ENCODE results near the gene STRN.
A peak's percentile ranks its signal among the peaks of the same experiment; 100 is the strongest.

The STRN gene

DNA sequence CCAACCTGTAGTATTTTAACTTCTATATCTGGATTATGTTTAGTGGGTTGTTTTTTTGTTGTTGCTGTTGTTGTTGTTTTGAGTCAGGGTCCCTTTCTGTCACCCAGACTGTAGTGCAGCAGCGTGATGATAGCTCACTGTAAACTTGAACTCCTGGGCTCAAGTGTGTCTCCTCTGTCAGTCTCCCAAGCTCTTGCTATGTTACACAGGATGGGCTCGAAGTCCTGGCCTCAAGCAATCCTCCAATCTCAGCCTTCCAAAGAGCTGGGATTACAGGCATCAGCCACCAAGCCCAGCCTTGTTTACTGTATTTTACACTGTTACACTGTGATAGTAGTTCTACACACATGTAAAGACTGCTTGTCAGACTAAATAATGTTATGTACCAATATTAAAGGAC is 9.7 kb upstream of the STRN start:
- no peak for FAIRE-seq
- no peak for DNase-seq (ENCODE audit: insufficient read length, low spot score)
- TF ChIP-seq POLR2A (IDR thresholded peaks at IDR 0.05; ENCODE audit: low read depth, low read length): no peak

DNA sequence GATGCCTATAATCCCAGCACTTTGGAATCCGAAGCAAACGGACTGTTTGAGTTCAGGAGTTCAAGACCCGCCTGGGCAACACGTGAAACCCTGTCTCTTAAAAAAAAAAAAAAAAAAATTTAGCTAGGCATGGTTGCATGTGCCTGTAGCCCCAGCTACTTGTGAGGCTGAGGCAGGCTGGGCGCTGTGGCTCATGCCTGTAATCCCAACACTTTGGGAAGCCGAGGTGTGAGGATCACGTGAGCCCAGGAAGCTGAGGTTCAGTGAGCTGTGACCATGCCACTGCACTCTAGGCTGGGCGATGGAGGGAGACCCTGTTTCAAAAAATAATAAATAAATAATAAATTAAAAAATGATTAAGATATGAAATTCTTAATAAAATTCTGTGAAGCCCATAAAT is 9.0 kb upstream of the STRN start:
- DNase-seq (ENCODE audit: insufficient read length, low spot score): no peak
- no peak for TF ChIP-seq POLR2A (IDR thresholded peaks at IDR 0.05; ENCODE audit: low read depth, low read length)
- FAIRE-seq: no peak

DNA sequence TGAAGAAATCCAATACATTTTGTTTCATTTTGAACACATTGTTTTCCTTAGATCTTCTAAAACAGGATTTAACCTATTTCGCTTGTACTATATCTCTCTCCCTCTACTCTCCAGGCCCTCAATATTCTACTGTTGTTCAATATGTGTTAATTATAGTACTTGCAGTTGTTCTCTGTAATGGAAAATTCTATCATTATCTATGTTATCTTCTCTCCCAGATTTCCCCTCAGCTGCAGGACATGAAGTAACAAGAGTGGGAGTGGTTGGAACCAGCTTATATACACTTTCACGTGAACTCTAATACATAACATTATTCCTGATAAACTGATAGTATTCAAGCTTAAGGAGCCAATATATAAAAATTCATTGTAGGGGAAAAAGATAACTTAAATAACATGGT is 7.0 kb upstream of the STRN start:
- DNase-seq (ENCODE audit: insufficient read length, low spot score): no peak
- TF ChIP-seq POLR2A (IDR thresholded peaks at IDR 0.05; ENCODE audit: low read depth, low read length): no peak
- no peak for FAIRE-seq

GRCh38 chr2:36971990-36972389 is 5.7 kb upstream of the STRN start:
- DNase-seq (ENCODE audit: insufficient read length, low spot score) (no peak), FAIRE-seq (no peak)
- TF ChIP-seq POLR2A (IDR thresholded peaks at IDR 0.05; ENCODE audit: low read depth, low read length): no peak

DNA sequence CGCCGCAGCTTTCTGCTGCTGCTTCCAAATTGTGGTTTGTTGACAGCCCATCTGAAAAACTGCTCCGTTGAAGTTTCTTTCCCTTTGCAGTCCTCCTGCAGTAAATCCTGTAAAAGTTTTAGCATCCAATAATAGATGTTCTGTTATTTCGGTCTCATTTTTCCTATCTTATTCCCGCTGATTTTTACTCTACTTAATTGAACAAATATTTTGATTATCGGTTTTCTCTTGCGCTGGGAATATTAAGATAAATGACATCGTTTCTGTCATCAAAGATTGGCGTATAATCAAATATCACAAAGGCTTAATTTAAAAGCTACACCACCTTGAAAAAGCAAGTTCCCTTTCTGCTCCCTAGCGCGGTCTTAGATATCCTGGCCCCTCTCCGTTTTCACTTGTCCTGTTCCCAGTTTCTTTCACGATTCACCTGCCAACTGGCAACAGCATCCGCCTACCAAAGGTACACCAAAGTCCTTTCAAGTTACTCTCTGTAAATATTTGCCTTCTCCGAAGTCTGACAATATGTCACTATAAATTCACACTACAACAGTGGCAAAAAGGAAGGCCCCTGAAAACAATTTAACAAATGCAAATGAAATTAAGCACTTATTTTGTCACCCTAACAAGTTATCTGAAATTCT is 1.0 kb upstream of the STRN start:
- DNase-seq (ENCODE audit: insufficient read length, low spot score) (no peak), FAIRE-seq (no peak)
- TF ChIP-seq POLR2A (IDR thresholded peaks at IDR 0.05; ENCODE audit: low read depth, low read length): no peak

GRCh38 chr2:36965751-36966369 is 476 bp downstream of the STRN start:
- DNase-seq (ENCODE audit: insufficient read length, low spot score): peak; percentile 18
- TF ChIP-seq POLR2A (IDR thresholded peaks at IDR 0.05; ENCODE audit: low read depth, low read length): no peak
- no peak for FAIRE-seq

- DNase-seq (ENCODE audit: insufficient read length, low spot score): no peak
- no peak for TF ChIP-seq POLR2A (IDR thresholded peaks at IDR 0.05; ENCODE audit: low read depth, low read length)
- no peak for FAIRE-seq
Measured at GRCh38 chr2:36965206-36965605, 1.1 kb downstream of the STRN start.

GRCh38 chr2:36964496-36965058 is 1.8 kb downstream of the STRN start:
- DNase-seq (ENCODE audit: insufficient read length, low spot score) (no peak), FAIRE-seq (no peak)
- no peak for TF ChIP-seq POLR2A (IDR thresholded peaks at IDR 0.05; ENCODE audit: low read depth, low read length)

GRCh38 chr2:36963734-36964133 is 2.6 kb downstream of the STRN start:
- TF ChIP-seq POLR2A (IDR thresholded peaks at IDR 0.05; ENCODE audit: low read depth, low read length): no peak
- no peak for FAIRE-seq

GRCh38 chr2:36963106-36963505 is 3.2 kb downstream of the STRN start:
- DNase-seq (ENCODE audit: insufficient read length, low spot score) (no peak), FAIRE-seq (no peak)
- TF ChIP-seq POLR2A (IDR thresholded peaks at IDR 0.05; ENCODE audit: low read depth, low read length): no peak

More at GRCh38 chr2:36963734-36964133, 2.6 kb downstream of the STRN start:
- no peak for DNase-seq (ENCODE audit: insufficient read length, low spot score)

GRCh38 chr2:36960773-36961172 is 5.6 kb downstream of the STRN start:
- no peak for DNase-seq (ENCODE audit: insufficient read length, low spot score)
- no peak for TF ChIP-seq POLR2A (IDR thresholded peaks at IDR 0.05; ENCODE audit: low read depth, low read length)
- FAIRE-seq: no peak

GRCh38 chr2:36960005-36960675 is 6.2 kb downstream of the STRN start:
- no peak for DNase-seq (ENCODE audit: insufficient read length, low spot score)
- no peak for TF ChIP-seq POLR2A (IDR thresholded peaks at IDR 0.05; ENCODE audit: low read depth, low read length)
- peak; percentile 57 for FAIRE-seq

- FAIRE-seq (no peak), DNase-seq (ENCODE audit: insufficient read length, low spot score) (no peak)
- TF ChIP-seq POLR2A (IDR thresholded peaks at IDR 0.05; ENCODE audit: low read depth, low read length): no peak
Measured at GRCh38 chr2:36954977-36955607, 11.2 kb downstream of the STRN start.

- TF ChIP-seq POLR2A (IDR thresholded peaks at IDR 0.05; ENCODE audit: low read depth, low read length): no peak
- DNase-seq (ENCODE audit: insufficient read length, low spot score): no peak
- FAIRE-seq: no peak
Measured at GRCh38 chr2:36952748-36953197, 13.6 kb downstream of the STRN start.

All from H54 (cell line).